SK-N-SH (cell line): Measurements from ENCODE around the gene HRCT1. TPM values are rescaled to one million over a fixed set of nuclear protein-coding genes. Genes with fewer than 3 reads are reported as not detected.

Experiments
- CTCF ChIA-PET: fragments of 300-600, 350-600 bp; formaldehyde crosslinking; extraction: SDS; loops from one replicate; lab custom pipeline; 2021; lab: Yijun Ruan, JAX
- POLR2A ChIA-PET: fragments of 350-600 bp; sonication (Branson Sonifier 250); formaldehyde crosslinking; extraction: SDS; loops from one replicate; lab custom pipeline; 2020; ENCODE audit warnings: antibody characterized with exemption, inconsistent platforms; lab: Yijun Ruan, JAX
- DNase-seq: peaks from one replicate; pipeline ENCODE4 v3.0.0; 2012
- H2AFZ ChIP-seq: fragments of 200-600 bp; sonication (generic); 2 replicates; pipeline ENCODE4 v1.8.1; 2016; ENCODE audit warnings: antibody characterized with exemption, mild to moderate bottlenecking, low read depth
- H3F3A ChIP-seq: fragments of 200-600 bp; sonication (generic); replicated peaks from 2 replicates; pipeline ENCODE3; 2016; ENCODE audit warnings: antibody characterized with exemption, mild to moderate bottlenecking; ENCODE audit not compliant: insufficient read depth
- H3K27ac ChIP-seq, 2 experiments: fragments of 200-500 bp in 1 of 2; fragments of 200-600 bp in 1 of 2; sonication (Bioruptor generic) in 1 of 2; sonication (generic), shearing (Covaris generic) in 1 of 2; 2 replicates each; pipeline versions ENCODE4 v1.5.1 to v1.6.1; 2014 to 2016; ENCODE audit warnings: low read depth in 2 of 2, inconsistent platforms in 1 of 2, low read length in 1 of 2, mild to moderate bottlenecking in 1 of 2, mixed read lengths in 1 of 2
- H3K27me3 ChIP-seq: fragments of 200-600 bp; sonication (generic), shearing (Covaris generic); 2 replicates; pipeline ENCODE4 v1.6.1; 2016; ENCODE audit warnings: mixed run types; ENCODE audit not compliant: insufficient read depth
- H3K36me3 ChIP-seq, 2 experiments: fragments of 200-500 bp in 1 of 2; fragments of 200-600 bp in 1 of 2; sonication (Bioruptor generic) in 1 of 2; sonication (generic) in 1 of 2; replicated peaks in 1 of 2; 2 replicates each; pipeline versions ENCODE3 to v1.5.1; 2014 to 2016; ENCODE audit warnings: low read length in 1 of 2, mild to moderate bottlenecking in 1 of 2; ENCODE audit not compliant: insufficient read depth in 2 of 2, control insufficient read depth in 1 of 2
- H3K4me1 ChIP-seq, 2 experiments: fragments of 200-500 bp in 1 of 2; fragments of 200-600 bp in 1 of 2; sonication (Bioruptor generic) in 1 of 2; sonication (generic), shearing (Covaris generic) in 1 of 2; 2 replicates each; pipeline versions ENCODE4 v1.5.1 to v1.6.1; 2014 to 2016; ENCODE audit warnings: low read depth in 1 of 2, low read length in 1 of 2, mixed run types in 1 of 2; ENCODE audit not compliant: insufficient read depth in 2 of 2, control insufficient read depth in 1 of 2
- H3K4me2 ChIP-seq: fragments of 200-600 bp; sonication (generic), shearing (Covaris generic); 2 replicates; pipeline ENCODE4 v1.6.1; 2017; ENCODE audit warnings: mixed run types
- H3K4me3 ChIP-seq, 2 experiments: fragments of 200-500 bp in 1 of 2; fragments of 200-600 bp in 1 of 2; sonication (Bioruptor generic) in 1 of 2; sonication (generic), shearing (Covaris generic) in 1 of 2; 2 replicates each; pipeline versions ENCODE4 v1.5.1 to v1.8.1; 2014 to 2016; ENCODE audit warnings: low read depth in 2 of 2, inconsistent platforms in 1 of 2, low read length in 1 of 2, mild to moderate bottlenecking in 1 of 2, mixed read lengths in 1 of 2, moderate library complexity in 1 of 2
- H3K79me2 ChIP-seq: fragments of 200-600 bp; sonication (generic); 2 replicates; pipeline ENCODE4 v1.8.1; 2017; ENCODE audit warnings: mild to moderate bottlenecking; ENCODE audit not compliant: insufficient read depth
- H3K9ac ChIP-seq: fragments of 200-600 bp; sonication (generic); 2 replicates; pipeline ENCODE4 v1.6.1; 2017; ENCODE audit warnings: mixed run types
- H3K9me2 ChIP-seq: fragments of 200-600 bp; sonication (generic); 2 replicates; pipeline ENCODE4 v1.6.1; 2017; ENCODE audit warnings: mixed run types
- H3K9me3 ChIP-seq: fragments of 200-600 bp; sonication (generic); 2 replicates; pipeline ENCODE4 v1.6.1; 2017; ENCODE audit warnings: mixed run types, mild to moderate bottlenecking, moderate library complexity
- H4K20me1 ChIP-seq: fragments of 200-600 bp; sonication (generic); 2 replicates; pipeline ENCODE4 v1.6.1; 2017; ENCODE audit warnings: mild to moderate bottlenecking, mixed run types; ENCODE audit not compliant: insufficient read depth
- EP300 ChIP-seq, 2 experiments: IDR thresholded peaks; 2 replicates each; pipeline versions ENCODE4 v1.4.0 to v1.6.1; 2012; ENCODE audit warnings: borderline replicate concordance in 1 of 2, low read depth in 1 of 2, low read length in 1 of 2
- FOSL2 ChIP-seq: IDR thresholded peaks from 2 replicates; pipeline ENCODE4 v1.4.0; 2012; ENCODE audit warnings: low read depth, mild to moderate bottlenecking, moderate library complexity, borderline replicate concordance
- JUND ChIP-seq: IDR thresholded peaks from 2 replicates; pipeline ENCODE4 v1.4.0; 2012
- MAX ChIP-seq: IDR thresholded peaks from 2 replicates; pipeline ENCODE4 v1.4.0; 2012; ENCODE audit warnings: low read depth
- MEF2A ChIP-seq: IDR thresholded peaks from 2 replicates; pipeline ENCODE4 v1.4.0; 2012; ENCODE audit warnings: low read depth, borderline replicate concordance
- NFIC ChIP-seq: IDR thresholded peaks from 2 replicates; pipeline ENCODE4 v1.4.0; 2012; ENCODE audit warnings: borderline replicate concordance
- PBX3 ChIP-seq: IDR thresholded peaks from 2 replicates; pipeline ENCODE4; 2012
- POLR2AphosphoS5 ChIP-seq: IDR thresholded peaks from 2 replicates; pipeline ENCODE4 v1.6.1; 2012; ENCODE audit warnings: low read depth, low read length
- RCOR1 ChIP-seq: fragments of 150-350 bp; IDR thresholded peaks from 2 replicates; pipeline ENCODE4 v1.6.1; 2017; ENCODE audit warnings: antibody characterized with exemption, low read length
- REST ChIP-seq: IDR thresholded peaks from 2 replicates; pipeline ENCODE4 v1.6.1; 2012; ENCODE audit warnings: mild to moderate bottlenecking, low read depth, low read length, moderate library complexity
- RXRA ChIP-seq: IDR thresholded peaks from 2 replicates; pipeline ENCODE4 v1.4.0; 2012; ENCODE audit warnings: low read depth, mild to moderate bottlenecking, borderline replicate concordance
- SIN3A ChIP-seq: IDR thresholded peaks from 2 replicates; pipeline ENCODE4 v1.6.1; 2012; ENCODE audit warnings: low read depth, mild to moderate bottlenecking, low read length, moderate library complexity, borderline replicate concordance
- TCF12 ChIP-seq: IDR thresholded peaks from 2 replicates; pipeline ENCODE4 v1.4.0; 2012
- TEAD4 ChIP-seq: IDR thresholded peaks from 2 replicates; pipeline ENCODE4 v1.4.0; 2012; ENCODE audit warnings: mild to moderate bottlenecking, borderline replicate concordance; ENCODE audit not compliant: insufficient read depth
- ZBTB33 ChIP-seq: IDR thresholded peaks from 2 replicates; pipeline ENCODE4 v1.4.0; 2012; ENCODE audit warnings: low read depth, borderline replicate concordance
- WGBS: methylation state at CpG from one replicate; pipeline ENCODE4 v1.1.6; 2017; ENCODE audit warnings: low lambda C conversion rate; 5-methylcytosine and 5-hydroxymethylcytosine counted together
- polyA plus RNA-seq, 3 experiments: library from polyadenylated mRNA; depleted of rRNA; stranded (reverse); fragments of >200 nt; gene quantifications; 2 replicates each; pipeline ENCODE4 v1.2.3, GENCODE V29; 2012

The HRCT1 gene
- 2.0 and 3.0 TPM in 2 replicates for polyA plus RNA-seq (2012; rRNA removed)
- 1.9 and 2.0 TPM in 2 replicates for polyA plus RNA-seq (2012; cell fraction: cytosol; rRNA removed)
- 1.5 and 2.7 TPM in 2 replicates for polyA plus RNA-seq (2012; cell fraction: nucleus; rRNA removed)

DNA sequence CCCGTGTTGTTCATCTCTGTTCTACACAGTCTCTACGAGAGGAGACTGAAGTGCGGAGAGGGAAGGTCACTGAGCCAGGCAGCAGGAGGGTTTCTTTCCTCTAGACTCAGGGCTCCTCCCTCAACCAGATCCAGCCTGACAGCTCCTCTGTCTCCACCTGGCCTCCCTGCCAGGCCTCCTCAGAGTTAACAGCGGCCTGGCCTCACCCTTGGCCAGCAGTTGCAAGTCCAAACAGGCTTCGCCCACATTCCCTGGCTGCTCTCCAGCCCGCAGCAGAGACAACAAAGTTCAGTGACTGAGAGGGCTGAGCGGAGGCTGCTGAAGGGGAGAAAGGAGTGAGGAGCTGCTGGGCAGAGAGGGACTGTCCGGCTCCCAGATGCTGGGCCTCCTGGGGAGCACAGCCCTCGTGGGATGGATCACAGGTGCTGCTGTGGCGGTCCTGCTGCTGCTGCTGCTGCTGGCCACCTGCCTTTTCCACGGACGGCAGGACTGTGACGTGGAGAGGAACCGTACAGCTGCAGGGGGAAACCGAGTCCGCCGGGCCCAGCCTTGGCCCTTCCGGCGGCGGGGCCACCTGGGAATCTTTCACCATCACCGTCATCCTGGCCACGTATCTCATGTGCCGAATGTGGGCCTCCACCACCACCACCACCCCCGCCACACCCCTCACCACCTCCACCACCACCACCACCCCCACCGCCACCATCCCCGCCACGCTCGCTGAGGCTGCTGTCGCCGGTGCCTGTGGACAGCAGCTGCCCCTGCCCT, at the start of gene HRCT1:
TSS of gene HRCT1 (plus strand) at position 291 of the 768 bp plus-strand sequence. CDS start at position 377, 86 bp downstream.
- DNase-seq, result no peak
- Histone ChIP-seq H4K20me1 (no peaks in the 10 kb centered on the region), H3K4me3 (no peak within 1 kb of the TSS), H3K36me3 (no peaks in the 10 kb centered on the region), H3K27me3 (no peaks in the 10 kb centered on the region), H3K4me2 (peak within 1 kb of the TSS; percentile 50), H3K4me1 (peaks cover 38 to 46% of the 10 kb centered on the region in 2 experiments; a peak in 3 of 4 replicates), H3K79me2 (no peaks in the 10 kb centered on the region; the same call in 1 of the 2 replicates), H3K9me3 (no peaks in the 10 kb centered on the region), H2AFZ (peak within 1 kb of the TSS; percentile 26; the same call in 1 of the 2 replicates), H3K9me2 (no peaks in the 10 kb centered on the region), H3K27ac (peak within 1 kb of the TSS; percentile 89 to 98), H3F3A (peaks cover 37% of the 10 kb centered on the region)
- ChIA-PET CTCF (interaction anchor here (1.0 to 7.0 kb wide), 8 partner anchors 15 to 231 kb away, joined by 3 to 94 read pairs (median 3); partner anchors contain the start of gene GLIPR2), POLR2A (interaction anchor here (2.2 kb wide), 1 partner anchor 39 kb away, joined by 5 read pairs; no protein-coding TSS in a partner anchor)
- TF ChIP-seq SIN3A, result peak; percentile 76; the same call in 1 of the 2 replicates
- peak; percentile 64 for TF ChIP-seq REST
- peak; percentile 88 for TF ChIP-seq TCF12
- peak; percentile 80 for TF ChIP-seq PBX3
- no peak for TF ChIP-seq RCOR1
- peak; percentile 86 for TF ChIP-seq MAX
- TF ChIP-seq EP300 (IDR thresholded peaks at IDR 0.05; ENCODE audit: borderline replicate concordance in 1 of 2, low read depth in 1 of 2, low read length in 1 of 2), result peak in 1 of 2 experiments; percentile 78; a peak in 1 of 4 replicates
- TF ChIP-seq FOSL2, result peak; percentile 13; the same call in 1 of the 2 replicates
- TF ChIP-seq NFIC, result peak; percentile 99
- TF ChIP-seq MEF2A, result no peak
- TF ChIP-seq RXRA, result peak; percentile 65; the same call in 1 of the 2 replicates
- no peak for TF ChIP-seq ZBTB33
- TF ChIP-seq JUND, result no peak
- TF ChIP-seq TEAD4, result peak; percentile 88
- peak; percentile 66 for TF ChIP-seq POLR2AphosphoS5
- TF ChIP-seq, all 33 proteins: peak for 11
- peak within 1 kb of the TSS; percentile 68; the same call in 1 of the 2 replicates for H3K9ac ChIP-seq
- 77% methylated on average over 24 of the region's 30 CpGs for WGBS
